Keratinocyte (primary cell): Measurements from ENCODE around the gene MLPH. TPM values are rescaled to one million over a fixed set of nuclear protein-coding genes. Genes with fewer than 3 reads are reported as not detected.
A peak's percentile ranks its signal among the peaks of the same experiment; 100 is the strongest.

Experiments used
- DNase-seq: peaks from one replicate; pipeline ENCODE4 v3.0.0-alpha.2; 2011; ENCODE audit warnings: low read depth, missing footprints, low spot score
- FAIRE-seq: peaks from 2 replicates; lab custom pipeline; 2011; peaks lifted over from hg19 to GRCh38; lab: Jason Lieb, UNC
- H2AFZ ChIP-seq: 2 replicates; pipeline ENCODE4 v1.6.0; 2012; ENCODE audit warnings: low read length, control low read depth, inconsistent platforms; ENCODE audit not compliant: control insufficient read depth
- H3K27ac ChIP-seq: 2 replicates; pipeline ENCODE4 v1.5.1; 2011; ENCODE audit warnings: low read length; ENCODE audit not compliant: control insufficient read depth, insufficient read depth
- H3K27me3 ChIP-seq: 3 replicates; pipeline ENCODE4 v1.6.0; 2011; ENCODE audit warnings: low read length; ENCODE audit not compliant: control insufficient read depth, insufficient read depth; ENCODE audit errors: extremely low read depth
- H3K36me3 ChIP-seq, 2 experiments: 2 replicates in 1 of 2; 3 replicates in 1 of 2; pipeline ENCODE4 v1.5.1; 2011; ENCODE audit warnings: low read length in 2 of 2, mild to moderate bottlenecking in 1 of 2; ENCODE audit not compliant: control insufficient read depth in 2 of 2, insufficient read depth in 2 of 2; ENCODE audit errors: extremely low read depth in 1 of 2
- H3K4me1 ChIP-seq: 3 replicates; pipeline ENCODE4 v1.5.1; 2011; ENCODE audit warnings: low read length; ENCODE audit not compliant: control insufficient read depth, insufficient read depth; ENCODE audit errors: extremely low read depth
- H3K4me2 ChIP-seq: 3 replicates; pipeline ENCODE4 v1.6.0; 2011; ENCODE audit warnings: low read depth, low read length; ENCODE audit not compliant: control insufficient read depth, insufficient read depth; ENCODE audit errors: extremely low read depth
- H3K4me3 ChIP-seq, 3 experiments: fragments of 200-600 bp in 1 of 3; sonication (generic) in 1 of 3; 2 replicates in 2 of 3; 3 replicates in 1 of 3; pipeline ENCODE4 v1.5.1; 2011 to 2016; ENCODE audit warnings: low read length in 3 of 3, mild to moderate bottlenecking in 3 of 3, control low read depth in 2 of 3, inconsistent platforms in 1 of 3, low read depth in 1 of 3, mixed read lengths in 1 of 3, mixed run types in 1 of 3, moderate library complexity in 1 of 3; ENCODE audit not compliant: control insufficient read depth in 2 of 3, insufficient read depth in 2 of 3; ENCODE audit errors: extremely low read depth in 1 of 3
- H3K79me2 ChIP-seq: 2 replicates; pipeline ENCODE4 v1.6.0; 2012; ENCODE audit warnings: low read length; ENCODE audit not compliant: control insufficient read depth, insufficient read depth
- H3K9ac ChIP-seq: 3 replicates; pipeline ENCODE4 v1.6.0; 2011; ENCODE audit warnings: low read length; ENCODE audit not compliant: control insufficient read depth, insufficient read depth; ENCODE audit errors: extremely low read depth
- H3K9me1 ChIP-seq: 3 replicates; pipeline ENCODE4 v1.6.0; 2011; ENCODE audit warnings: low read length; ENCODE audit not compliant: control insufficient read depth, insufficient read depth; ENCODE audit errors: extremely low read depth
- H3K9me3 ChIP-seq: 2 replicates; pipeline ENCODE4 v1.5.1; 2012; ENCODE audit warnings: low read depth, low read length; ENCODE audit not compliant: control insufficient read depth
- H4K20me1 ChIP-seq: 3 replicates; pipeline ENCODE4 v1.6.0; 2011; ENCODE audit warnings: low read length; ENCODE audit not compliant: control insufficient read depth, insufficient read depth; ENCODE audit errors: extremely low read depth
- EZH2 ChIP-seq: IDR thresholded peaks from one replicate; pipeline ENCODE4 v1.6.1; 2012; ENCODE audit warnings: inconsistent platforms, mild to moderate bottlenecking, low read length, moderate library complexity
- dilution Hi-C: fragments of 300-500 bp; cut with MboI; formaldehyde crosslinking; loops from one replicate; pipeline ENCODE4 v1.7.0; 2020; ENCODE audit warnings: low sequenced_read_pairs; ENCODE audit not compliant: extremely low pct_ligation_motif_present
- polyA plus RNA-seq, 5 experiments: library from polyadenylated mRNA; depleted of rRNA in 3 of 5; stranded (reverse) in 3 of 5; stranded (forward) in 1 of 5; unstranded in 1 of 5; fragments of >200 nt; gene quantifications; 1 replicate in 1 of 5; 2 replicates in 3 of 5; 3 replicates in 1 of 5; pipeline versions ENCODE4 v1.2.1 to v1.2.3, GENCODE V29; 2011 to 2012; ENCODE audit warnings: missing spikeins in 2 of 5, low read depth in 1 of 5, low replicate concordance in 1 of 5
- TF ChIP-seq, protein P1 (sequence below), 3 experiments: IDR thresholded peaks in 1 of 3; conservative IDR thresholded peaks in 1 of 3; optimal IDR thresholded peaks in 1 of 3; 2 replicates in 2 of 3; 3 replicates in 1 of 3; pipeline versions ENCODE3 to v1.5.1; 2011; ENCODE audit warnings: low read length in 3 of 3, mild to moderate bottlenecking in 3 of 3, moderate library complexity in 2 of 3, control low read depth in 1 of 3, inconsistent platforms in 1 of 3; ENCODE audit not compliant: insufficient read depth in 2 of 3; ENCODE audit errors: extremely low read depth in 1 of 3

Gene MLPH
- polyA plus RNA-seq, 1 donor (not counting 4 experiments of a cell fraction or from before 2014, with no cell fraction given) = 0.67 TPM

DNA sequence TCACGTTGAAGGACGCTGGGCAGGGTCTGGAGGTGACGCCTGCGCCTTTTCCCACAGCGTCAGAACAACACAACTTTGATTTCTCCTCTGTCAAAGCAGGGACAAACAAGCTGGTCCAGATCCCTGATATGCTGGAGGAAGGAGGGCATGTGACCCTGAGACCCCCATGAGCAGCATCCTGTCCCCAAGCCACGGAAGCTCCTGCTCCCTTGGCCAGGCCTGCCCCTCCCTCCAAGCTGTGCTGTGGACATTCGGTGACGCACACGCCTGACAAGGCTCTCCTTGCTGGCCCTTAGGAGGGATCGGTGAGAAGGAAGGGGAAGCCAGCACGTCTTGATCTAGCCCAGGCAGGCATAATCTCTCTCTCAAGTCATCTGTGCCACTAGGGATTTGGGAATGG lies 11.3 kb downstream of the MLPH start:
- peaks cover 12% of the 10 kb centered on the region for H3K4me1 ChIP-seq
- FAIRE-seq (no peak), DNase-seq (no peak)
- no peaks in the 10 kb centered on the region for H3K79me2 ChIP-seq
- no peak overlapping the region for H3K4me3 ChIP-seq
- no peak overlapping the region for H2AFZ ChIP-seq
- no peaks in the 10 kb centered on the region for H4K20me1 ChIP-seq
- no peak overlapping the region for H3K27ac ChIP-seq
- H3K9me3 ChIP-seq = no peaks in the 10 kb centered on the region
- H3K27me3 ChIP-seq = peaks cover 8% of the 10 kb centered on the region
- no peaks in the 10 kb centered on the region for H3K9me1 ChIP-seq
- TF ChIP-seq EZH2 = no peak
- TF ChIP-seq, protein P1, sequence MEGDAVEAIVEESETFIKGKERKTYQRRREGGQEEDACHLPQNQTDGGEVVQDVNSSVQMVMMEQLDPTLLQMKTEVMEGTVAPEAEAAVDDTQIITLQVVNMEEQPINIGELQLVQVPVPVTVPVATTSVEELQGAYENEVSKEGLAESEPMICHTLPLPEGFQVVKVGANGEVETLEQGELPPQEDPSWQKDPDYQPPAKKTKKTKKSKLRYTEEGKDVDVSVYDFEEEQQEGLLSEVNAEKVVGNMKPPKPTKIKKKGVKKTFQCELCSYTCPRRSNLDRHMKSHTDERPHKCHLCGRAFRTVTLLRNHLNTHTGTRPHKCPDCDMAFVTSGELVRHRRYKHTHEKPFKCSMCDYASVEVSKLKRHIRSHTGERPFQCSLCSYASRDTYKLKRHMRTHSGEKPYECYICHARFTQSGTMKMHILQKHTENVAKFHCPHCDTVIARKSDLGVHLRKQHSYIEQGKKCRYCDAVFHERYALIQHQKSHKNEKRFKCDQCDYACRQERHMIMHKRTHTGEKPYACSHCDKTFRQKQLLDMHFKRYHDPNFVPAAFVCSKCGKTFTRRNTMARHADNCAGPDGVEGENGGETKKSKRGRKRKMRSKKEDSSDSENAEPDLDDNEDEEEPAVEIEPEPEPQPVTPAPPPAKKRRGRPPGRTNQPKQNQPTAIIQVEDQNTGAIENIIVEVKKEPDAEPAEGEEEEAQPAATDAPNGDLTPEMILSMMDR (optimal IDR thresholded peaks at IDR 0.05 in 1 of 3, IDR thresholded peaks at IDR 0.05 in 1 of 3, conservative IDR thresholded peaks at IDR 0.05 in 1 of 3; ENCODE audit: extremely low read depth in 1 of 3, insufficient read depth in 2 of 3, low read length in 3 of 3) = no peak
- no peaks in the 10 kb centered on the region for H3K36me3 ChIP-seq
- dilution Hi-C loops = no loop called here
- no peak overlapping the region for H3K9ac ChIP-seq
- H3K4me2 ChIP-seq = no peak overlapping the region

DNA sequence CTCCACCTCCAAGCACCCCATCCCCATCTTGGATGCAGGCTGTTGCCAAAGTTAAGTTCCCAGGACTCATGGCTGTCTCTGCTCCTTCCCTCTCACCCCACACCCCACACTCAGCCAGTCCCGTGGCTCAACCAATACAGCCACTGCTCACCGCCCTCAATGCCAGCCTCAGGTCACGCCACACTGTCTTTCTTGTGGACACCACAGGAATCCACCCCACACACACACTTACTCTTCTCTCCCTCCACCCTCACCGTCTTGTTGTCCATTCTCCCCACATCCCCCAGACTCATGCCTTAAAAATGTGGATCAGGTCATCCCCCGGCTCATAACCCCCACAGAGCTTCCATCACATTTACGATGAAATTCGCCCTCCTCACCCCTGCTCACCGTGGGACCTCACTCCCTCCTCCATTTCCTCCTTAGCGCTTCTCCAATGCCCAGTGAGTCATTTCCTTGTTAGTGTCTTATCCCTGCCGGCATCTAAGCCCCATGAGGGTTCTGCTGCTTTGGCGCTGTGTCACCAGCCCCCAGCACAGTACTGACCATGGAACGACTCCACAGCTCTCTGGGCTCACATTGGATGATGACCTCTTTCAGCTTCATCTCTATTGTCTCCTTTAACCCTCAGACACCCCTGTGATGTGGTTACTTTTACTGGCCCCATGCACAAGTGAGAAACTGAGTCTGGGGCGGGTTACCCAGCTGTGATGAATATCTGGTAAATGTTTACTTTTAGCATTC lies 13.8 kb downstream of the MLPH start:
- Histone ChIP-seq H3K27me3 (peaks cover under 1% of the 10 kb centered on the region), H3K9ac (no peak overlapping the region), H3K4me2 (no peak overlapping the region), H3K79me2 (no peaks in the 10 kb centered on the region), H3K4me1 (peaks cover 12% of the 10 kb centered on the region), H3K9me1 (no peaks in the 10 kb centered on the region), H3K36me3 (no peaks in the 10 kb centered on the region), H3K4me3 (no peak overlapping the region), H3K9me3 (no peaks in the 10 kb centered on the region), H3K27ac (no peak overlapping the region), H2AFZ (peak overlapping the region; percentile 30), H4K20me1 (no peaks in the 10 kb centered on the region)
- FAIRE-seq = no peak
- dilution Hi-C loops = no loop called here
- TF ChIP-seq EZH2 = no peak
- TF ChIP-seq, protein P1 (optimal IDR thresholded peaks at IDR 0.05 in 1 of 3, IDR thresholded peaks at IDR 0.05 in 1 of 3, conservative IDR thresholded peaks at IDR 0.05 in 1 of 3; ENCODE audit: extremely low read depth in 1 of 3, insufficient read depth in 2 of 3, low read length in 3 of 3) = no peak
- DNase-seq = no peak
